ENCODE results near the gene ERI3. TPM values are rescaled to one million over a fixed set of nuclear protein-coding genes. Genes with fewer than 3 reads are reported as not detected.

ERI3 gene
- total RNA-seq, 1 donor from 2014 or later, result 72.7 TPM

DNA sequence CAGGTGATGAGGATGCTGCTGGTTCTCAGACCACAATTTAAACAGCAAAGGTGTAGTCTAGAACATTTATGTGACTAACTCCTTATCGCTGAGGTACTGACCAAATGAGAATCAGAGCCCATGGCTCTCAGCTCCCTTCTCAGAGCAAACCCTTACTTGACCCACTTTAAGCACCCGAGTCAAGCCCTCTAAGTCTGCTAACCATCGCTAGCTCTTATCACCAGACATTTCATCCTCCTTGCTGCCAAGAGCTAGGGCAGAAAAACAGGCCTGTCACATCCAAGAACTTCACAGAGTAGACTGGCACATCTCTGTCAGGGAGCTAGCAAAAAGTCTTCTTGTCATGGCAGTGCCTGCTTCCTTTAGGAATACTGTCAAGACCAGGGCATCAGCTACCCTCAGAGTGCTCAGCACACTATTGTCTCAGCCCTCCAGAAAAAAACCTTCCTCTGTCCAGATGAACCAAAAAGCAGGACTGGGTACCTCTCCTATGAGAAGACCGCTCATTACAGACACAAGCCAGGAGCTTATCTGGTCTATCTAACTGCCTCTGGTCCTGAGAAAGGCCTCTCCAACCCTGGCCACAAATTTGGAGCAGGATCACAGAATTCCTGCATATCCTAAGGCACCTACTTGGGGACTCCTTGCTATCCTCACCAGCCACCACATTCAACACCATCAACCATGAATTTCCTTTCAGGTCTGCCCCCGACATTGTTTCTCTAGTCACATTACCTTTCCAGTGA, 26.2 kb downstream of the ERI3 start:
- H3K36me3 Mint-ChIP-seq, result peaks cover 43% of the 10 kb centered on the region

DNA sequence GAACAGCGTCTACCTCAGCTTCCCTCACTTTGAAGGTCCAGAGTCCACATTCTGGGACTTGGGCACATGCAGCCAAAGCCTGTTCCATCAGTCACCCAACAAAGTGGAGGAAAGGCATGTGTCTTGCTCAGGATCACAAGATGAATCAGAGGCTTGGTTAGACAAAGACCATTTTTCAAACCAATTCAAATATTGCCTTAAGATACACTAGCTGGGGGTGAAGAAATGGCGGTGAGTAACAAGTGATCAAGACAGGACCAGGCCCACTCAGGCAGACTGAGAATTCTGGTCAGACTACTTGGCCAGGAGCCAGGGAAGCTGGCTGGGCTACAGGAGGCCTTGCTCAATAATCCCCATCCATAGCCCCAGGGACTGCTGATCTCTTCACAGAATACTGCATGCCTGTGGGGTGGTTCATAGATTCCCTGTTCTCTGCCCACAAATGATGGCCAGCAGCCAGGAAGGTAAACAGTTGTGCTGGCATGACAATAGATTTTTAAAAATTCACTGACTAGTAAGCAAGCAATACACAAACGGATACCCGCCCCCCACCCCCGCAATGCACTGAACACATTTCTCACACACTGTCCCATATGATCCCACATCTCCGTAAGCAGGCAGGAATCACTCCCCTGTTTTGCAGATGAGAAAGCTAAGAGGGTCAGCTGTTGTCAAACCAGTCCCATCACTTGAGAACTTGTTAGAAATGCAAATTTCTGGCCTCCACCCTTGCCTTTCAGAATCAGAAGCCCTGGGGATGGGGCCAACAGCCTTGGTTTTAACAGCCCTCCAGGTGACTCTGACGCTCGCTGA, 27.2 kb downstream of the ERI3 start:
- Mint-ChIP-seq H3K27me3 (no peaks in the 10 kb centered on the region), H3K4me3 (peak overlapping the region; percentile 42), H3K4me1 (ENCODE audit: unreplicated experiment) (peaks cover 54% of the 10 kb centered on the region), H3K27ac (peak overlapping the region; percentile 88), H3K36me3 (peaks cover 43% of the 10 kb centered on the region), H3K9me3 (no peaks in the 10 kb centered on the region)
- TF ChIP-seq, protein P1, sequence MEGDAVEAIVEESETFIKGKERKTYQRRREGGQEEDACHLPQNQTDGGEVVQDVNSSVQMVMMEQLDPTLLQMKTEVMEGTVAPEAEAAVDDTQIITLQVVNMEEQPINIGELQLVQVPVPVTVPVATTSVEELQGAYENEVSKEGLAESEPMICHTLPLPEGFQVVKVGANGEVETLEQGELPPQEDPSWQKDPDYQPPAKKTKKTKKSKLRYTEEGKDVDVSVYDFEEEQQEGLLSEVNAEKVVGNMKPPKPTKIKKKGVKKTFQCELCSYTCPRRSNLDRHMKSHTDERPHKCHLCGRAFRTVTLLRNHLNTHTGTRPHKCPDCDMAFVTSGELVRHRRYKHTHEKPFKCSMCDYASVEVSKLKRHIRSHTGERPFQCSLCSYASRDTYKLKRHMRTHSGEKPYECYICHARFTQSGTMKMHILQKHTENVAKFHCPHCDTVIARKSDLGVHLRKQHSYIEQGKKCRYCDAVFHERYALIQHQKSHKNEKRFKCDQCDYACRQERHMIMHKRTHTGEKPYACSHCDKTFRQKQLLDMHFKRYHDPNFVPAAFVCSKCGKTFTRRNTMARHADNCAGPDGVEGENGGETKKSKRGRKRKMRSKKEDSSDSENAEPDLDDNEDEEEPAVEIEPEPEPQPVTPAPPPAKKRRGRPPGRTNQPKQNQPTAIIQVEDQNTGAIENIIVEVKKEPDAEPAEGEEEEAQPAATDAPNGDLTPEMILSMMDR (conservative IDR thresholded peaks at IDR 0.05), result no peak
- peak; percentile 74 for DNase-seq (ENCODE audit: extremely low spot score, unreplicated experiment)

More for the DNA sequence above, 26.2 kb downstream of the ERI3 start:
- TF ChIP-seq, protein P1 (conservative IDR thresholded peaks at IDR 0.05), result no peak
- Mint-ChIP-seq H3K4me3 (no peak overlapping the region), H3K9me3 (no peaks in the 10 kb centered on the region), H3K4me1 (ENCODE audit: unreplicated experiment) (peaks cover 64% of the 10 kb centered on the region), H3K27me3 (no peaks in the 10 kb centered on the region), H3K27ac (peak overlapping the region; percentile 25)
- no peak for DNase-seq (ENCODE audit: extremely low spot score, unreplicated experiment)

DNA sequence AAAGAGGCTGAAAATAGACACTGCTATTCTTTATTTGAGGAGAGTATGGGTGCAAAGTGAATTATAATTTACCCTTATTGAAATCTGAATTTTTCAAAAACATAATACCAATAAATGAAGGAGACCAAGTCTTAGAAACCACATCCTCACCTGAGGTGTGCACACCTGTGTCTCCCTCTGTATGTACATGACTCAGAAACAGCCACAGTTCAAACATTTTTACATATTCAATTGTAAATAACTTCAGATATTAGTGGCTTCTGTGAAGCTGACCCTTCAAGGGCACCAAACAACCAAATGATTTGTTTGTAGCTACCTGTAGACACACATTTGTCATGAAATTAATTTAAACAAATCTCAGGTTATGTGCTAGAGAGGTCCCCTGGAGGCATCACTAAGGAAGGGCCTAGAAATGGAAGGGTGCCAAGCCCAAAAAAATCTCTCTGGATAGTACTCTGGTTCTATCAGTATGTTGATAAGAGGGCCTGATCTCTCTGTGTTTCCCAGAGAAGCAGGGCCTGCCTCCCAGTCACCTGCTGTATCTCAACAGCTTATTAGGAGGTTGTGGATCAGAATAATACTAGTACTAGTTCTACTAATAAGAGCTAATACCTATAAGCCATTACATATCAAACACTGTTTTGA, 28.1 kb downstream of the ERI3 start:
- H3K27ac Mint-ChIP-seq, result peak overlapping the region; percentile 88
- TF ChIP-seq, protein P1 (conservative IDR thresholded peaks at IDR 0.05), result no peak

DNA sequence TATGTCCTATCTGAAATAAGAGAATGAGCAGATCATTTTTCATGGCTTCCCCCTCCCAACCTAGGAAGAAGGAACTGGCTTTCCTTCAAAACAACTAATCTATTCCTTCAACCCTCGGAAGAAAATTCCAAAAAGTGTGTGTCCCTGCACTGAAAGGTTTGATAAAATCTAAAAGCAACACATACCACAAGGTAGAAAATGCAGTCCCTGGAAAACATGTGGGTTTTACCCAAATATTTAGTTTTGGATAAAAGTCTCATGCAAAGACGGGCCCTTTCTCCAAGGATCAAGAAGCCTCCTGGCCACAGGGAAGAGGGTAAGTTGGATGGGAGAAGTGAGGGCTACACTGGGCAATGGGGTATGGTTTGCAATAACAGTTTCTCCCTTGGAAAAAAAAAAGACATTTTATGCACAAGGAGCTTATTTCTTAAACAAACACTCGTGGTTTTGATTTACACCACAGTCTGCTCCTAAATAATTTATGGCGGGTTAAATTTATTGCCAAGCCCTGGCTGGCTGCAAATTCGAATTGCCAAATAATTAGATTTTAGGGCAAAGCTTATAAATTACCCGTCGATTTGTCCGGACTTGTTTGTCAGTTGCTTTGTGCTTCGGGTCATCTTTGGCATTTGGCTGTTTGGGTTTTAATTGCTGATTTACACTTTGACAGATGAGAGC, 28.9 kb downstream of the ERI3 start:
- Mint-ChIP-seq H3K4me1 (ENCODE audit: unreplicated experiment) (peaks cover 40% of the 10 kb centered on the region), H3K9me3 (no peaks in the 10 kb centered on the region), H3K36me3 (peaks cover 33% of the 10 kb centered on the region), H3K27me3 (no peaks in the 10 kb centered on the region), H3K27ac (no peak overlapping the region), H3K4me3 (no peak overlapping the region)
- no peak for DNase-seq (ENCODE audit: extremely low spot score, unreplicated experiment)
- TF ChIP-seq, protein P1 (conservative IDR thresholded peaks at IDR 0.05), result no peak

More for the DNA sequence above, 28.1 kb downstream of the ERI3 start:
- DNase-seq (ENCODE audit: extremely low spot score, unreplicated experiment), result no peak
- Mint-ChIP-seq H3K36me3 (peaks cover 41% of the 10 kb centered on the region), H3K4me3 (no peak overlapping the region), H3K9me3 (no peaks in the 10 kb centered on the region), H3K4me1 (ENCODE audit: unreplicated experiment) (peaks cover 48% of the 10 kb centered on the region), H3K27me3 (no peaks in the 10 kb centered on the region)

DNA sequence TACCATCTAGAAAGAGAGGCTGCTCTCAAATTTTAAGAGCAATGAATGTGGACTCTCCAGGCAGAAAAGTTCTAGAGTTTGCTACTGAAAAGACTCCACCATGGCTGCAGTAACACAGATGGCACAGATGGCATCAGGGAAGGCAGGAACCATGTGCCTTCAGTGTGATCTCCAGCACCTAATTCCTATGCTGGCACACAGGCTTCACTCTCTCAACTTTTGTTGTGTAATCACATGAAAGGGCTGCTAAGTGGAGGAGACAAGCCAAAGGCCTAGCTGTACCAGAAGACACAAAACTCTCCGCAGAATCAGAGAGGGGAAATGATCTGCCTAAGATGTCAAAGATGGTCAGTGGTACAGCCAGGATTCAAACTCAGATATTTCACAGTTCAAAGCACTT, 31.1 kb downstream of the ERI3 start:
- Mint-ChIP-seq H3K27ac (no peak overlapping the region), H3K4me3 (no peak overlapping the region), H3K36me3 (peaks cover 19% of the 10 kb centered on the region), H3K4me1 (ENCODE audit: unreplicated experiment) (peaks cover 25% of the 10 kb centered on the region), H3K27me3 (no peaks in the 10 kb centered on the region), H3K9me3 (no peaks in the 10 kb centered on the region)
- TF ChIP-seq, protein P1 (conservative IDR thresholded peaks at IDR 0.05), result no peak
- no peak for DNase-seq (ENCODE audit: extremely low spot score, unreplicated experiment)

All from type B pancreatic cell (in vitro differentiated cells).